A549 (cell line): ENCODE results near the gene MLLT1. TPM values are rescaled to one million over a fixed set of nuclear protein-coding genes. Genes with fewer than 3 reads are reported as not detected.

Experiments
- ATAC-seq, 2 experiments: fragments of 200-7000 bp in 1 of 2; fragments of >200 bp in 1 of 2; cut with Nextera tagmentation in 1 of 2; cut with Tn5 transposase in 1 of 2; 3 replicates each; pipeline versions ENCODE4 v1.8.0 to v1.9.1; 2018 to 2020; ENCODE audit warnings: mild to moderate bottlenecking in 1 of 2, moderate library complexity in 1 of 2
- CTCF ChIA-PET: fragments of 300-600 bp; sonication (Branson Sonifier 250); formaldehyde crosslinking; extraction: SDS; loops from one replicate; lab custom pipeline; 2021; ENCODE audit warnings: antibody characterized with exemption, inconsistent platforms; lab: Yijun Ruan, JAX
- POLR2A ChIA-PET: fragments of 350-600 bp; formaldehyde crosslinking; extraction: SDS; loops from one replicate; lab custom pipeline; 2021; ENCODE audit warnings: antibody characterized with exemption, inconsistent platforms; lab: Yijun Ruan, JAX
- DNase-seq, 2 experiments: peaks; one replicate each; pipeline versions ENCODE4 v3.0.0 to v3.0.0-alpha.2; 2011 to 2016; ENCODE audit warnings: low read depth in 1 of 2, low spot score in 1 of 2
- FAIRE-seq: peaks from 2 replicates; lab custom pipeline; 2011; peaks lifted over from hg19 to GRCh38; lab: Jason Lieb, UNC
- H3K27ac ChIP-seq, 2 experiments: fragments of >200 bp; sonication (Bioruptor Twin); formaldehyde crosslinking; 3 replicates each; pipeline ENCODE4 v1.5.1; 2016 to 2017
- H3K4me1 ChIP-seq: fragments of >200 bp; sonication (Bioruptor Twin); formaldehyde crosslinking; 3 replicates; pipeline ENCODE4 v1.6.1; 2016
- H3K4me2 ChIP-seq: fragments of >200 bp; sonication (Bioruptor Twin); formaldehyde crosslinking; 3 replicates; pipeline ENCODE4 v1.6.1; 2016
- H3K4me3 ChIP-seq: fragments of >200 bp; sonication (Bioruptor Twin); formaldehyde crosslinking; 3 replicates; pipeline ENCODE4 v1.5.1; 2016
- H3K9me3 ChIP-seq: fragments of >200 bp; sonication (Bioruptor Twin); formaldehyde crosslinking; 3 replicates; pipeline ENCODE4 v1.6.1; 2016
- ATOH8 ChIP-seq: fragments of 250-450 bp; sonication (Bioruptor Pico); IDR thresholded peaks from 2 replicates; pipeline ENCODE4 v1.5.0; 2020; ENCODE audit warnings: low read depth, mild to moderate bottlenecking, moderate library complexity
- BHLHE40 ChIP-seq: IDR thresholded peaks from 2 replicates; pipeline ENCODE4 v1.6.1; 2012; ENCODE audit warnings: low read depth, low read length, inconsistent platforms
- CHD2 ChIP-seq: fragments of 150-350 bp; IDR thresholded peaks from 2 replicates; pipeline ENCODE4 v1.6.1; 2014; ENCODE audit warnings: low read length; ENCODE audit not compliant: partially characterized antibody
- CHD4 ChIP-seq: fragments of 200-600 bp; sonication (generic); IDR thresholded peaks from 2 replicates; pipeline ENCODE4 v1.6.1; 2016; ENCODE audit warnings: antibody characterized with exemption, mild to moderate bottlenecking, borderline replicate concordance
- E2F6 ChIP-seq: IDR thresholded peaks from 2 replicates; pipeline ENCODE4 v1.6.1; 2012; ENCODE audit warnings: low read depth, borderline replicate concordance
- ELK1 ChIP-seq: fragments of 150-350 bp; IDR thresholded peaks from 2 replicates; pipeline ENCODE4 v1.6.1; 2014; ENCODE audit warnings: low read depth, mild to moderate bottlenecking, low read length
- FOSL2 ChIP-seq, 2 experiments: fragments of 450-650 bp in 1 of 2; fragments of >200 bp in 1 of 2; sonication (Bioruptor Twin) in 1 of 2; formaldehyde crosslinking; IDR thresholded peaks; 2 replicates each; pipeline versions ENCODE4 v1.5.0 to v1.6.1; 2016 to 2020; ENCODE audit warnings: mild to moderate bottlenecking in 1 of 2, moderate library complexity in 1 of 2
- HMGXB4 ChIP-seq: fragments of 250-450 bp; sonication (Bioruptor Pico); IDR thresholded peaks from 2 replicates; pipeline ENCODE4 v1.5.0; 2021; ENCODE audit warnings: mild to moderate bottlenecking, moderate library complexity, borderline replicate concordance
- HOXB13 ChIP-seq: fragments of 250-450 bp; sonication (Bioruptor Pico); IDR thresholded peaks from 2 replicates; pipeline ENCODE4 v1.5.0; 2020; ENCODE audit warnings: low read depth, mild to moderate bottlenecking, moderate library complexity
- JUN ChIP-seq, 2 experiments: fragments of >200 bp; sonication (Bioruptor Twin); formaldehyde crosslinking; IDR thresholded peaks; 2 replicates in 1 of 2; 3 replicates in 1 of 2; pipeline ENCODE4 v1.6.1; 2016 to 2017
- JUNB ChIP-seq: fragments of >200 bp; sonication (Bioruptor Twin); formaldehyde crosslinking; IDR thresholded peaks from 2 replicates; pipeline ENCODE4 v1.6.1; 2016
- KDM1A ChIP-seq: fragments of 200-600 bp; sonication (generic); IDR thresholded peaks from 2 replicates; pipeline ENCODE4 v1.6.1; 2016; ENCODE audit warnings: low read depth, mild to moderate bottlenecking
- PBX3 ChIP-seq: IDR thresholded peaks from 2 replicates; pipeline ENCODE4 v1.6.1; 2012
- RCOR1 ChIP-seq: fragments of 150-350 bp; IDR thresholded peaks from 2 replicates; pipeline ENCODE4 v1.6.1; 2014; ENCODE audit warnings: antibody characterized with exemption, low read length, low read depth
- RFX5 ChIP-seq: fragments of 450-650 bp; IDR thresholded peaks from 2 replicates; pipeline ENCODE4 v1.7.1; 2014; ENCODE audit warnings: antibody characterized with exemption, mild to moderate bottlenecking, moderate library complexity
- RNF2 ChIP-seq: fragments of 200-600 bp; sonication (generic); IDR thresholded peaks from 2 replicates; pipeline ENCODE4 v1.6.1; 2016; ENCODE audit warnings: low read depth, mild to moderate bottlenecking, antibody characterized with exemption, moderate library complexity, borderline replicate concordance
- SREBF2 ChIP-seq: fragments of 450-650 bp; IDR thresholded peaks from 2 replicates; pipeline ENCODE4 v1.6.1; 2014; ENCODE audit warnings: mild to moderate bottlenecking, moderate library complexity
- TP53 ChIP-seq: fragments of 250-450 bp; sonication (Bioruptor Pico); IDR thresholded peaks from 2 replicates; pipeline ENCODE4 v1.5.0; 2021; ENCODE audit warnings: mild to moderate bottlenecking, moderate library complexity
- USF2 ChIP-seq: fragments of 450-650 bp; IDR thresholded peaks from 2 replicates; pipeline ENCODE4 v1.6.1; 2014; ENCODE audit warnings: antibody characterized with exemption
- ZC3H11A ChIP-seq: fragments of 450-650 bp; IDR thresholded peaks from 2 replicates; pipeline ENCODE4 v1.6.1; 2014; ENCODE audit warnings: antibody characterized with exemption, mild to moderate bottlenecking
- WGBS: methylation state at CpG from one replicate; pipeline ENCODE4 v1.1.6; 2017; ENCODE audit errors: missing lambda C conversion rate; 5-methylcytosine and 5-hydroxymethylcytosine counted together
- polyA plus RNA-seq, 4 experiments: library from polyadenylated mRNA; depleted of rRNA in 3 of 4; stranded (reverse); fragments of >200 nt; fragmentation: RNase III in 1 of 4; extraction: RNeasy Plus Mini Kit Qiagen cat#74134 plus additional on column Dnase treatment in 1 of 4; gene quantifications; 2 replicates in 3 of 4; 3 replicates in 1 of 4; pipeline ENCODE4 v1.2.3, GENCODE V29; 2011 to 2017

The MLLT1 gene
- polyA plus RNA-seq, 2 of the 4 experiments (the other 2 are of a cell fraction): 7.4 to 17.5 TPM

- 93% methylated on average over 18 of the region's 43 CpGs for WGBS
- CTCF ChIA-PET: interaction anchor here (2.0 kb wide), 1 partner anchor 12 kb away, joined by 12 read pairs; no protein-coding TSS in a partner anchor
- TF ChIP-seq RCOR1 (no peak), KDM1A (no peak), TP53 (CRISPR knock-in tag) (no peak), PBX3 (no peak), E2F6 (no peak), CHD2 (no peak), FOSL2 (IDR thresholded peaks at IDR 0.05) (no peak), FOSL2 (CRISPR knock-in tag; IDR thresholded peaks at IDR 0.05) (no peak), ELK1 (no peak), HMGXB4 (CRISPR knock-in tag) (no peak), SREBF2 (no peak), HOXB13 (CRISPR knock-in tag) (no peak), JUNB (no peak), USF2 (no peak), ZC3H11A (no peak)
- DNase-seq (no peak), ATAC-seq (no peak), FAIRE-seq (no peak)
- Histone ChIP-seq H3K4me3 (no peak overlapping the region), H3K9me3 (no peaks in the 10 kb centered on the region), H3K4me2 (no peak overlapping the region), H3K27ac (no peak overlapping the region), H3K4me1 (no peaks in the 10 kb centered on the region)
- POLR2A ChIA-PET: no interaction called here
These were observed 49.6 kb downstream of the MLLT1 start for GRCh38 chr19:6229951-6230712.

- TF ChIP-seq ATOH8 (CRISPR knock-in tag): no peak
- no peak for TF ChIP-seq CHD4
- TF ChIP-seq JUN (IDR thresholded peaks at IDR 0.05): no peak
- TF ChIP-seq BHLHE40: no peak
- TF ChIP-seq RNF2: no peak
- no peak for TF ChIP-seq RFX5
- TF ChIP-seq USF2: no peak
- Histone ChIP-seq H3K4me1 (no peaks in the 10 kb centered on the region), H3K4me2 (no peak overlapping the region), H3K4me3 (no peak overlapping the region), H3K27ac (no peak overlapping the region), H3K9me3 (no peaks in the 10 kb centered on the region)
- no peak for DNase-seq
- CTCF ChIA-PET: interaction anchor here (2.0 kb wide), 1 partner anchor 11 kb away, joined by 12 read pairs; no protein-coding TSS in a partner anchor
- FAIRE-seq: no peak
- WGBS: 93% methylated on average over 25 of the region's 27 CpGs
- ATAC-seq: no peak
- POLR2A ChIA-PET: no interaction called here
These were observed 50.4 kb downstream of the MLLT1 start for GRCh38 chr19:6229216-6229913.
